HCT116 (cell line): ENCODE measurements around the gene SLCO4A1. TPM values are rescaled to one million over a fixed set of nuclear protein-coding genes. Genes with fewer than 3 reads are reported as not detected.

Experiments
- ATAC-seq: fragments of 200-7000 bp; cut with Tn5 transposase; 2 replicates; pipeline ENCODE4 v1.9.1; 2020; ENCODE audit warnings: mild to moderate bottlenecking, moderate library complexity
- BruUV-seq: library from RNA; stranded (reverse); fragments of 400-500 nt; replicated peaks from 2 replicates; lab custom pipeline; 2021; lab: Mats Ljungman, UMichigan
- CTCF ChIA-PET: fragments of 300-600 bp; sonication (Branson Sonifier 250); formaldehyde crosslinking; loops from one replicate; lab custom pipeline; 2021; ENCODE audit warnings: antibody characterized with exemption; lab: Charles Lee
- POLR2A ChIA-PET: fragments of 300-600, 350-600 bp; sonication (Branson Sonifier 250); formaldehyde crosslinking; loops from one replicate; lab custom pipeline; 2021; ENCODE audit warnings: antibody characterized with exemption; lab: Charles Lee
- RAD21 ChIA-PET, 2 experiments: fragments of 300-600 bp; sonication (Branson Sonifier 250); formaldehyde crosslinking; loops; one replicate each; lab custom pipeline; 2023; ENCODE audit warnings: low total read pairs in 2 of 2; ENCODE audit not compliant: uncharacterized antibody in 2 of 2, unreplicated experiment in 2 of 2, low non-redundant PET in 1 of 2; lab: Charles Lee
- DNase-seq: peaks from one replicate; pipeline ENCODE4 v3.0.0-alpha.2; 2010; ENCODE audit warnings: low read depth, low spot score
- H2AFZ ChIP-seq: fragments of 200-600 bp; shearing (Covaris generic), sonication (generic); 2 replicates; pipeline ENCODE4 v1.6.1; 2017; ENCODE audit warnings: low read depth, mixed run types, mixed read lengths, antibody characterized with exemption, low read length; ENCODE audit not compliant: poor library complexity, severe bottlenecking
- H3K27ac ChIP-seq: 2 replicates; pipeline ENCODE4 v1.5.1; 2012; ENCODE audit warnings: low read depth, low read length
- H3K27me3 ChIP-seq: fragments of 200-600 bp; sonication (generic); 2 replicates; pipeline ENCODE4 v1.6.1; 2016; ENCODE audit warnings: mixed run types, low read length, mixed read lengths; ENCODE audit not compliant: insufficient read depth
- H3K36me3 ChIP-seq, 2 experiments: fragments of 200-500 bp in 1 of 2; fragments of 200-600 bp in 1 of 2; sonication (Bioruptor generic) in 1 of 2; sonication (generic) in 1 of 2; 2 replicates each; pipeline versions ENCODE4 v1.5.1 to v1.6.1; 2014 to 2016; ENCODE audit warnings: low read length in 2 of 2, inconsistent platforms in 1 of 2, mixed read lengths in 1 of 2, mixed run types in 1 of 2; ENCODE audit not compliant: insufficient read depth in 2 of 2, control insufficient read depth in 1 of 2
- H3K4me1 ChIP-seq, 2 experiments: fragments of 200-600 bp in 1 of 2; sonication (generic) in 1 of 2; 2 replicates each; pipeline versions ENCODE4 v1.5.1 to v1.6.1; 2012 to 2017; ENCODE audit warnings: low read length in 2 of 2, inconsistent platforms in 1 of 2, mild to moderate bottlenecking in 1 of 2, mixed read lengths in 1 of 2, mixed run types in 1 of 2, moderate library complexity in 1 of 2; ENCODE audit not compliant: insufficient read depth in 2 of 2, control insufficient read depth in 1 of 2
- H3K4me2 ChIP-seq: fragments of 200-600 bp; sonication (generic); 2 replicates; pipeline ENCODE4 v1.6.1; 2017; ENCODE audit warnings: mixed run types, low read length, mixed read lengths
- H3K4me3 ChIP-seq, 2 experiments: fragments of 200-600 bp in 1 of 2; sonication (generic) in 1 of 2; replicated peaks in 1 of 2; 2 replicates each; pipeline ENCODE4 v1.5.1; 2011 to 2016; ENCODE audit warnings: low read length in 2 of 2, control low read depth in 1 of 2, low read depth in 1 of 2, mild to moderate bottlenecking in 1 of 2, mixed read lengths in 1 of 2, mixed run types in 1 of 2
- H3K79me2 ChIP-seq: fragments of 200-600 bp; sonication (generic); 2 replicates; pipeline ENCODE4 v1.6.1; 2017; ENCODE audit warnings: mild to moderate bottlenecking, mixed run types, low read length, moderate library complexity, mixed read lengths; ENCODE audit not compliant: insufficient read depth
- H3K9ac ChIP-seq: fragments of 200-600 bp; sonication (generic); 2 replicates; pipeline ENCODE4 v1.6.1; 2016; ENCODE audit warnings: low read length, mixed read lengths
- H3K9me2 ChIP-seq: fragments of 200-600 bp; sonication (generic), shearing (Covaris generic); 2 replicates; pipeline ENCODE4 v1.6.1; 2017; ENCODE audit warnings: mixed run types, mild to moderate bottlenecking, moderate library complexity; ENCODE audit not compliant: insufficient read depth
- H3K9me3 ChIP-seq, 2 experiments: fragments of 200-500 bp in 1 of 2; fragments of 200-600 bp in 1 of 2; sonication (Bioruptor generic) in 1 of 2; sonication (generic) in 1 of 2; 2 replicates each; pipeline ENCODE4 v1.6.1; 2014 to 2017; ENCODE audit warnings: low read length in 2 of 2, mixed read lengths in 2 of 2, inconsistent platforms in 1 of 2, low read depth in 1 of 2, mild to moderate bottlenecking in 1 of 2, mixed run types in 1 of 2, moderate library complexity in 1 of 2; ENCODE audit not compliant: control insufficient read depth in 1 of 2, insufficient read depth in 1 of 2
- H4K20me1 ChIP-seq: fragments of 200-600 bp; sonication (generic), shearing (Covaris generic); 2 replicates; pipeline ENCODE4 v1.6.1; 2017; ENCODE audit warnings: mixed run types, mild to moderate bottlenecking, moderate library complexity; ENCODE audit not compliant: insufficient read depth
- EGR1 ChIP-seq: IDR thresholded peaks from 2 replicates; pipeline ENCODE4 v1.6.1; 2012; ENCODE audit warnings: low read depth
- EZH2 ChIP-seq: fragments of 200-600 bp; sonication (generic); IDR thresholded peaks from 2 replicates; pipeline ENCODE4 v1.6.1; 2017; ENCODE audit warnings: antibody characterized with exemption, mixed run types
- EZH2phosphoT487 ChIP-seq: fragments of 200-600 bp; IDR thresholded peaks from 2 replicates; pipeline ENCODE4 v1.6.1; 2018; ENCODE audit warnings: antibody characterized with exemption, borderline replicate concordance
- FOSL1 ChIP-seq: IDR thresholded peaks from 2 replicates; pipeline ENCODE4 v1.6.1; 2012; ENCODE audit warnings: low read depth
- JUND ChIP-seq: IDR thresholded peaks from 2 replicates; pipeline ENCODE4 v1.6.1; 2012
- POLR2A ChIP-seq: IDR thresholded peaks from 2 replicates; pipeline ENCODE4 v1.7.0; 2011; ENCODE audit warnings: borderline replicate concordance; ENCODE audit not compliant: insufficient read depth, insufficient read length; ENCODE audit errors: extremely low read depth
- POLR2AphosphoS5 ChIP-seq: IDR thresholded peaks from 2 replicates; pipeline ENCODE4 v1.6.1; 2011; ENCODE audit warnings: mild to moderate bottlenecking, low read depth, low read length, moderate library complexity
- SP1 ChIP-seq: IDR thresholded peaks from 2 replicates; pipeline ENCODE4 v1.6.1; 2012; ENCODE audit warnings: low read depth
- SRF ChIP-seq: IDR thresholded peaks from 2 replicates; pipeline ENCODE4 v1.6.1; 2012; ENCODE audit warnings: low read depth
- TCF7L2 ChIP-seq: IDR thresholded peaks from 2 replicates; pipeline ENCODE4 v1.7.0; 2011; ENCODE audit warnings: borderline replicate concordance, inconsistent platforms; ENCODE audit not compliant: insufficient read depth, insufficient read length; ENCODE audit errors: extremely low read depth
- YY1 ChIP-seq: IDR thresholded peaks from 2 replicates; pipeline ENCODE4 v1.6.1; 2011; ENCODE audit warnings: low read length, low read depth, moderate library complexity, mild to moderate bottlenecking; ENCODE audit not compliant: insufficient replicate concordance; ENCODE audit errors: extremely low read depth
- ZFX ChIP-seq: fragments of 450-650 bp; IDR thresholded peaks from 2 replicates; pipeline ENCODE4 v1.6.1; 2017
- ZNF274 ChIP-seq: fragments of 200-500 bp; sonication (Bioruptor generic); IDR thresholded peaks from 2 replicates; pipeline ENCODE4 v1.6.1; 2014; ENCODE audit warnings: mild to moderate bottlenecking, low read depth, low read length, inconsistent platforms
- intact Hi-C: fragments of 100-400 bp; cut with micrococcal nuclease; formaldehyde crosslinking; loops from 2 replicates; pipeline ENCODE4 v1.10.0; 2022
- total RNA-seq: library from RNA; stranded (reverse); gene quantifications from one replicate; pipeline ENCODE4 v1.2.1, GENCODE V29; 2021; ENCODE audit not compliant: unreplicated experiment
- TF ChIP-seq, protein P1 (sequence below), 3 experiments: fragments of 200-600 bp in 1 of 3; sonication (generic) in 1 of 3; IDR thresholded peaks in 2 of 3; conservative IDR thresholded peaks in 1 of 3; 2 replicates each; pipeline ENCODE4 v1.5.1; 2012 to 2017; ENCODE audit warnings: low read depth in 2 of 3, low read length in 2 of 3, antibody characterized with exemption in 1 of 3, borderline replicate concordance in 1 of 3, control low read depth in 1 of 3, mild to moderate bottlenecking in 1 of 3, mixed read lengths in 1 of 3, mixed run types in 1 of 3, moderate library complexity in 1 of 3; ENCODE audit not compliant: insufficient read depth in 1 of 3
- TF ChIP-seq, protein P2 (sequence below): IDR thresholded peaks from 2 replicates; pipeline ENCODE4 v1.6.1; 2012; ENCODE audit warnings: low read depth
- TF ChIP-seq, protein P3 (sequence below): IDR thresholded peaks from 2 replicates; pipeline ENCODE4 v1.6.1; 2012
- TF ChIP-seq, protein P4 (sequence below): IDR thresholded peaks from 2 replicates; pipeline ENCODE4 v1.6.1; 2011; ENCODE audit warnings: mild to moderate bottlenecking, low read length, moderate library complexity; ENCODE audit not compliant: insufficient replicate concordance; ENCODE audit errors: extremely low read depth

Gene SLCO4A1
- total RNA-seq, 1 experiment from 2014 or later: 107 TPM

DNA sequence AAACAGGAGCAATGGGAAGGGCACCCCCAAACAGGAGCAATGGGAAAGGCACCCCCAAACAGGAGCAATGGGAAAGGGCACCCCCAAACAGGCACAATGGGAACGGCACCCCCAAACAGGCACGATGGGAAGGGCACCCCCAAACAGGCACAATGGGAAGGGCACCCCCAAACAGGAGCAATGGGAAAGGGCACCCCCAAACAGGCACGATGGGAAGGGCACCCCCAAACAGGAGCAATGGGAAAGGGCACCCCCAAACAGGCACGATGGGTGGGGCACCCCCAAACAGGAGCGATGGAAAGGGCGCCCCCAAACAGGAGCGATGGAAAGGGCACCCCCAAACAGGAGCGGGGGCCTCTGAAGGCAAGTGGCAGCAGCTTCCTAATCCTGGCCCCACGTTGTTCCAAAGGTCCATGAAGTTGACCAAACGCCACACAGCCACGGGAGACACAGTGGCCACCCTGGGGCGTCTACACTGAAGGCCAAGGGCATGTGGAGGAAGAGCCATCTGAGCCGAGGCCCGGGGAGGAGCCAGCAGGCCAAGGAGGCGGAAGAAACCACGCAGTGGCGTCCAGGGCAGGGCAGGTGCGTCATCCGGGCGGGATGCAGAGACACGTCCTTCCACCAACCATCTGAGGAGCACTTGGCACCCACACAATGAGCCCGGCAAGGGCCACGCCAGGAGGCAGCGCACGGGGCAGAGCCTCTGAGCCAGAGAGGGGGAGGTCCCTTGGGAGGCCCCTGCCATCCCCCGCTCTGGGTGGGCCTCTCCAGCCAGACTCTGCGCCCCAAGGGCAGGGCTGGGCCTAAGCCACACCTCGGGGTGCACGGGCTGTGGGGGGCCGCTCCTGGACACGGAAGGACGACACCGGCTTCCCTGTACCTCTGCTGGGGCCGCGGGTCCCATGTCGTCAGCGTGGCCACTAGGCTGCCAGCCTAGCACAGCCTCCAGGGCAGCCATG is 44.8 kb downstream of the SLCO4A1 start:
- 0 out of 2 replicates have a peak overlapping the region, but pooled peaks have one; percentile 9 for H3K4me2 ChIP-seq
- H4K20me1 ChIP-seq: no peaks in the 10 kb centered on the region
- POLR2A ChIA-PET: no interaction called here
- H3K9me2 ChIP-seq: no peaks in the 10 kb centered on the region
- no peak overlapping the region for H3K4me3 ChIP-seq
- ATAC-seq (peak; percentile 58), DNase-seq (no peak)
- H3K4me1 ChIP-seq: peaks cover 6 to 24% of the 10 kb centered on the region in 2 experiments
- no peaks in the 10 kb centered on the region for H3K79me2 ChIP-seq
- H2AFZ ChIP-seq: no peak overlapping the region
- CTCF ChIA-PET: no interaction called here
- intact Hi-C loops: no loop called here
- H3K27ac ChIP-seq: no peak overlapping the region
- no peaks in the 10 kb centered on the region for H3K27me3 ChIP-seq
- no TSS peak for BruUV-seq
- H3K9ac ChIP-seq: no peak overlapping the region
- TF ChIP-seq EZH2phosphoT487 (no peak), SP1 (no peak), POLR2A (no peak), FOSL1 (no peak), EZH2 (no peak), YY1 (no peak), POLR2AphosphoS5 (no peak), ZFX (no peak), EGR1 (no peak), SRF (no peak), ZNF274 (no peak), TCF7L2 (no peak), JUND (no peak)
- TF ChIP-seq, protein P1, sequence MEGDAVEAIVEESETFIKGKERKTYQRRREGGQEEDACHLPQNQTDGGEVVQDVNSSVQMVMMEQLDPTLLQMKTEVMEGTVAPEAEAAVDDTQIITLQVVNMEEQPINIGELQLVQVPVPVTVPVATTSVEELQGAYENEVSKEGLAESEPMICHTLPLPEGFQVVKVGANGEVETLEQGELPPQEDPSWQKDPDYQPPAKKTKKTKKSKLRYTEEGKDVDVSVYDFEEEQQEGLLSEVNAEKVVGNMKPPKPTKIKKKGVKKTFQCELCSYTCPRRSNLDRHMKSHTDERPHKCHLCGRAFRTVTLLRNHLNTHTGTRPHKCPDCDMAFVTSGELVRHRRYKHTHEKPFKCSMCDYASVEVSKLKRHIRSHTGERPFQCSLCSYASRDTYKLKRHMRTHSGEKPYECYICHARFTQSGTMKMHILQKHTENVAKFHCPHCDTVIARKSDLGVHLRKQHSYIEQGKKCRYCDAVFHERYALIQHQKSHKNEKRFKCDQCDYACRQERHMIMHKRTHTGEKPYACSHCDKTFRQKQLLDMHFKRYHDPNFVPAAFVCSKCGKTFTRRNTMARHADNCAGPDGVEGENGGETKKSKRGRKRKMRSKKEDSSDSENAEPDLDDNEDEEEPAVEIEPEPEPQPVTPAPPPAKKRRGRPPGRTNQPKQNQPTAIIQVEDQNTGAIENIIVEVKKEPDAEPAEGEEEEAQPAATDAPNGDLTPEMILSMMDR (IDR thresholded peaks at IDR 0.05 in 2 of 3, conservative IDR thresholded peaks at IDR 0.05 in 1 of 3; ENCODE audit: borderline replicate concordance in 1 of 3, insufficient read depth in 1 of 3, low read depth in 2 of 3, low read length in 2 of 3): no peak
- TF ChIP-seq, protein P2, sequence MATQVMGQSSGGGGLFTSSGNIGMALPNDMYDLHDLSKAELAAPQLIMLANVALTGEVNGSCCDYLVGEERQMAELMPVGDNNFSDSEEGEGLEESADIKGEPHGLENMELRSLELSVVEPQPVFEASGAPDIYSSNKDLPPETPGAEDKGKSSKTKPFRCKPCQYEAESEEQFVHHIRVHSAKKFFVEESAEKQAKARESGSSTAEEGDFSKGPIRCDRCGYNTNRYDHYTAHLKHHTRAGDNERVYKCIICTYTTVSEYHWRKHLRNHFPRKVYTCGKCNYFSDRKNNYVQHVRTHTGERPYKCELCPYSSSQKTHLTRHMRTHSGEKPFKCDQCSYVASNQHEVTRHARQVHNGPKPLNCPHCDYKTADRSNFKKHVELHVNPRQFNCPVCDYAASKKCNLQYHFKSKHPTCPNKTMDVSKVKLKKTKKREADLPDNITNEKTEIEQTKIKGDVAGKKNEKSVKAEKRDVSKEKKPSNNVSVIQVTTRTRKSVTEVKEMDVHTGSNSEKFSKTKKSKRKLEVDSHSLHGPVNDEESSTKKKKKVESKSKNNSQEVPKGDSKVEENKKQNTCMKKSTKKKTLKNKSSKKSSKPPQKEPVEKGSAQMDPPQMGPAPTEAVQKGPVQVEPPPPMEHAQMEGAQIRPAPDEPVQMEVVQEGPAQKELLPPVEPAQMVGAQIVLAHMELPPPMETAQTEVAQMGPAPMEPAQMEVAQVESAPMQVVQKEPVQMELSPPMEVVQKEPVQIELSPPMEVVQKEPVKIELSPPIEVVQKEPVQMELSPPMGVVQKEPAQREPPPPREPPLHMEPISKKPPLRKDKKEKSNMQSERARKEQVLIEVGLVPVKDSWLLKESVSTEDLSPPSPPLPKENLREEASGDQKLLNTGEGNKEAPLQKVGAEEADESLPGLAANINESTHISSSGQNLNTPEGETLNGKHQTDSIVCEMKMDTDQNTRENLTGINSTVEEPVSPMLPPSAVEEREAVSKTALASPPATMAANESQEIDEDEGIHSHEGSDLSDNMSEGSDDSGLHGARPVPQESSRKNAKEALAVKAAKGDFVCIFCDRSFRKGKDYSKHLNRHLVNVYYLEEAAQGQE: no peak
- TF ChIP-seq, protein P3, sequence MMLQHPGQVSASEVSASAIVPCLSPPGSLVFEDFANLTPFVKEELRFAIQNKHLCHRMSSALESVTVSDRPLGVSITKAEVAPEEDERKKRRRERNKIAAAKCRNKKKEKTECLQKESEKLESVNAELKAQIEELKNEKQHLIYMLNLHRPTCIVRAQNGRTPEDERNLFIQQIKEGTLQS: no peak
- TF ChIP-seq, protein P4, sequence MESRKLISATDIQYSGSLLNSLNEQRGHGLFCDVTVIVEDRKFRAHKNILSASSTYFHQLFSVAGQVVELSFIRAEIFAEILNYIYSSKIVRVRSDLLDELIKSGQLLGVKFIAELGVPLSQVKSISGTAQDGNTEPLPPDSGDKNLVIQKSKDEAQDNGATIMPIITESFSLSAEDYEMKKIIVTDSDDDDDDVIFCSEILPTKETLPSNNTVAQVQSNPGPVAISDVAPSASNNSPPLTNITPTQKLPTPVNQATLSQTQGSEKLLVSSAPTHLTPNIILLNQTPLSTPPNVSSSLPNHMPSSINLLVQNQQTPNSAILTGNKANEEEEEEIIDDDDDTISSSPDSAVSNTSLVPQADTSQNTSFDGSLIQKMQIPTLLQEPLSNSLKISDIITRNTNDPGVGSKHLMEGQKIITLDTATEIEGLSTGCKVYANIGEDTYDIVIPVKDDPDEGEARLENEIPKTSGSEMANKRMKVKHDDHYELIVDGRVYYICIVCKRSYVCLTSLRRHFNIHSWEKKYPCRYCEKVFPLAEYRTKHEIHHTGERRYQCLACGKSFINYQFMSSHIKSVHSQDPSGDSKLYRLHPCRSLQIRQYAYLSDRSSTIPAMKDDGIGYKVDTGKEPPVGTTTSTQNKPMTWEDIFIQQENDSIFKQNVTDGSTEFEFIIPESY: no peak
- H3K9me3 ChIP-seq: no peaks in the 10 kb centered on the region
- RAD21 ChIA-PET: interaction anchor here in 1 of 2 experiments (0.6 kb wide), 1 partner anchor 64 kb away, joined by 4 read pairs; no protein-coding TSS in a partner anchor
- no peaks in the 10 kb centered on the region for H3K36me3 ChIP-seq
